ENCODE data around the gene STARD3NL. TPM values are rescaled to one million over a fixed set of nuclear protein-coding genes. Genes with fewer than 3 reads are reported as not detected.
"Not testable (repeated sequence)": the region's sequence is repeated elsewhere in the genome, so short reads cannot be mapped to it uniquely, and the experiment has no call there.

The STARD3NL gene
- total RNA-seq, 1 donor from 2014 or later = 104 TPM

DNA sequence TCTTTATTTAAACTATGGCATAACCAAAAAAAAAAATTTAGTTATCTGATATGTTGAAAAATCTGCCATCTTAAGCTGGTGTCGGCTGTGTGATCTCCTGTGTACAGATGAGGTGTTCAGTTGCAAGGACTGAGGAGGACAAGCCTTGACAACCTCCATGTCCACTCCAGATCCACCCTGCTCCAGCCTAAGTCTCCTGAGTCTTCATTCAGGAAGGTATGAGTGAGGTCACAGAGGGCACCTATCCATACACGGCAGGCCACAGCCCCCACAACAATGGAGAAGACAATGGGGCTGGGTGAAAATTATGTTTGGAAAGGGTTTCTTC lies 79.3 kb downstream of the STARD3NL start:
- FAIRE-seq (no peak), DNase-seq (ENCODE audit: low spot score in 2 of 2) (no peak)

DNA sequence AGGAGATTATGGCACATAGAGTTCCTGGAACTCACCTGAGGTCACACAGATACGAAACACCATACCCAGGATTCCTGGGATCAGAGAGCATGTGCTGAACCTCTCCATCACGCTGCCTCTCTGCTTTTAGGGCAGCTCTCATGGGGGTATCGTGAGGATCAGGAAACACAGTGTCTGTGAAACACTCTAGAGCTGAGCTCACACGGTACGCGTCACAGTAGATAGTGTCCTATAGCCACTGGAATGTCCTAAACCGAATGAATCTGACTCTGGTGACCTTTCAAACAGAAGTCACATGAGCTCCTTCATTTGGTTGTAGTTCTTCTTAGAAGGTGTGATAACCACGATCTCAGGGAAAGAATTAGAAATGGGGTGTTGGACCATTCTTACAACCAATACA lies 81.1 kb downstream of the STARD3NL start:
- not testable (repeated sequence) for FAIRE-seq; DNase-seq (ENCODE audit: low spot score in 2 of 2)

DNA sequence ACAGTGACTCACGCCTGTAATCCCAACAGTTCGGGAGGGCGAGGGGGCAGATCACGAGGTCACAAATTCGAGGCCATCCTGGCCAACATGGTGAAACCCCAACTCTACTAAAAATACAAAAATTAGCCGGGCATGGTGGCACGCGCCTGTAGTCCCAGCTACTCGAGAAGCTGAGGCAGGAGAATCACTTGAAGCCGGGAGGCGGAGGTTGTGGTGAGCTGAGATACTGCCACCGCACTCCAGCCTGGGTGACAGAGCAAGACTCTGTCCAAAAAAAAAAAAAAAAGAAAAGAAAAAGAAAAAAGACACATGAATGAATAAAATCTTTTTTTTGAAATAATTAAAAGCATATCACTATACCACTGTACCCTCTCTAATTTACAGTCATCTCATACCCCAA lies 83.6 kb downstream of the STARD3NL start:
- DNase-seq (ENCODE audit: low spot score in 2 of 2) = not testable (repeated sequence)

DNA sequence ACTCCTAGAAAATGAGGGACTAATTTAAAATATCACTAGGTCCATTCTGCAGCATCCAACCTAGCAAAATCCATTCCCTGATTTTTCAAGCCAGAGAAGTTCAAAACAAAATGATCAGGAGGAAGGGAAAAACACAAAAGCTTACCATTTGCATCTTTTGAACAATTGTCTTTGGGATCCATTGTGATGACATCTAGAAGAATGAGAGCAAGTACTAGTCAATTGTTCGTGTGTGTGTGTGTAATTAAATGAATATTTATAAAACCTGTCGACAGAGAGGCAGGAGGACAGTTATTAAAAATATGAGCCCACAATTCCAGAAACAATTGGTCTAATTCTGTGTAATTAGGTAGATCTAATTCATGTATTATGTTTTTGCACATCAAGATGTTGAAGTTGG lies 84.0 kb downstream of the STARD3NL start:
- DNase-seq (ENCODE audit: low spot score in 2 of 2); FAIRE-seq: not testable (repeated sequence)

More for the DNA sequence above, 83.6 kb downstream of the STARD3NL start:
- FAIRE-seq = not testable (repeated sequence)

DNA sequence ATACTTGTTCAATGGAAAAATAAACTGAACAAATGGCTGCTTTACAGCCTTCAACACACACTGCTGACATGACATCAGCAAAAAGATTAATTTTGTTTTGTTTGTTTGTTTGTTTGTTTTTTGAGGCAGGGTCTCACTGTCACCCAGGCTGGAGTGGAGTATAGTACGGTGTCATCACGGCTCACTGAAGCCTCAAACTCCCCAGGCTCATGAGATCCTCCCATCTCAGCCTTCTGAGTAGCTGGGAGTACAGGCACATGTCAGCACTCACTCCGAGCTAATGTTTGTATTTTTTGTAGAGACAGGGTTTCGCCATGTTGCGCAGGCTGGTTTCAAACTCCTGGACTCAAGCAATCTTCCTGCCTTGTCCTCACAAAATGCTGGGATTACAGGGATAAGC lies 84.5 kb downstream of the STARD3NL start:
- no peak for DNase-seq (ENCODE audit: low spot score in 2 of 2)
- no peak for FAIRE-seq

DNA sequence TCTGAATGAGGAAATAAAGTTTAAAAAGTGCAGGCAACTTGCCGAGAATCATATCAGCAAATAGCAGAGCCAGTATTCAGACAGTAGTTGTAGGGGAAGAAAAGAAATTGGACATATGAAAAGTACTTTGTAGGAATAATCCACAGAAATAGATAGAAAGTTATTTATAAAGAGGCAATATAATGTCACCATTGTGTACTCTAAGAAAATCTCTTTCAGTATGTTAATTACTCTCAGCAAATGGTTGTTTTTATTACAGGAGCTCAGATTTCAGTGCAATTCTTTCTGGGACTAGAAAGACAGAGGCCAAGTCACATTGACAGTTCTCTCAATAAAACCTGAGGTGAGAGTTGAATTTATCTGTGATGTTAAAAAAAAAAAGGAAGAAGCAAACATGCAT lies 85.2 kb downstream of the STARD3NL start:
- not testable (repeated sequence) for FAIRE-seq

DNA sequence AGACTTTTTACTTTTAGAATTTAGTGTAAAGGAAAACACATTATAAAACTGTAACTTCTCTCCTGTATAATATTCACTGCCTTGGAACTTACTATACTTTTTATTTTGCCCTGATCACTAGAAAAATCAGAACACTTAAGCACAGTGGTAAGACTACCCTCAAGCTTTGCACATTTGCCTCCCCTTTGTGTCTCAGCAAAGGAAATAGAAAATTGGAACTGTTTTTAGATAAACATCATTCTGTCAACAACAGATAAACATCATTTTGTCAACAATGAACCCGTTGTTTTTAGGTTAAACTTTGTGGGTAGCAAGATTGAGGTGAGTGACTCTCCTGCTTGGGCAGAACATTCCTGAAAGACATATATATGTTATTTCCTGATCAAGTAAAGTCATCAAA lies 86.6 kb downstream of the STARD3NL start:
- DNase-seq (ENCODE audit: low spot score in 2 of 2); FAIRE-seq: not testable (repeated sequence)

More for the DNA sequence above, 85.2 kb downstream of the STARD3NL start:
- DNase-seq (ENCODE audit: low spot score in 2 of 2) = not testable (repeated sequence)

DNA sequence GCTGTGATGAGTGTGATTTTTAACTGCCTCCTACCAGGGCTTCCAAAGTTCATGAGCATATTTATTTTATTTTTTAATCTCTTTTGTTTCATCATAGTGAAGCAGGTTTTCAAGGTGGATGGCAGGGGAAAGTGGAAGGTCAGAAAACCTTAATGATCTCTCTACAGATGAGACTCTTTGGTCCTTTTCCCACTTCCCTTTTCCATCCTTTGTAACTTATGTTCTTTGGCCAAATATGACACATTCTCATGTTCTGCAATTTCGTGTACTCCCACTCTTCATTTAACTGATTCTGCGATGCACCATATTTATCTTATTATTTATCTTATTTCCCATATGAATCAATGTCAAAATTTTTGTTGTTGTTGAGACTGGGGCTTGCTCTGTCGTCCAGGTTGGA lies 87.9 kb downstream of the STARD3NL start:
- not testable (repeated sequence) for FAIRE-seq; DNase-seq (ENCODE audit: low spot score in 2 of 2)

DNA sequence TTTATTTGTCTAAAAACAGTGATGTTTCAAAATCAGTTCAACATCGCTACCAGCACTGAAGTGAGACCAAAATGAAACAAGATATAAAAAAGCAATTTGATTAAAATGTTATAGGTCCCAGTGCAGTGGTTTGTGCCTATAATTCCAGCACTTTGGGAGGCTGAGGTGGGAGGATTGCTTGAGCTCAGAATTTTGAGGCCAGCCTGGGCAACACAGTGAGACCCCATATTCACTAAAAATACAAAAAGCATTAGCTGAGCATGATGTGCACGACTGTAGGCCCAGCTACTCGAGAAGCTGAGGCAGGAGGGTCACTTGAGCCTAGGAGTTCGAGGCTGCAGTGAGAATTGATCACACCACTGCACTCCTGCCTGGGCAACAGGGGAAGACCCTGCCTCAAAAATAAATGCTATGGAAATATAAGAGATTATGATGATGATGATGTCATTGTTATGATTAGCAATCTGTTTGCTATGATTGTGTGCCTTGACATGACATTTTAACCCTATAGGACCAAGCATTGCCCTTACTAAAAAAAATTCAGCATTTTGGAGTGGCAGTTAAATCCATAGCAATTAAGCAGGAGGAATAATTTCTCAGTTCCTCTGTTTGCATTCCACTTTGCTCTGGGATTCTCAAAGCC lies 91.8 kb downstream of the STARD3NL start:
- not testable (repeated sequence) for FAIRE-seq; DNase-seq (ENCODE audit: low spot score in 2 of 2)

DNA sequence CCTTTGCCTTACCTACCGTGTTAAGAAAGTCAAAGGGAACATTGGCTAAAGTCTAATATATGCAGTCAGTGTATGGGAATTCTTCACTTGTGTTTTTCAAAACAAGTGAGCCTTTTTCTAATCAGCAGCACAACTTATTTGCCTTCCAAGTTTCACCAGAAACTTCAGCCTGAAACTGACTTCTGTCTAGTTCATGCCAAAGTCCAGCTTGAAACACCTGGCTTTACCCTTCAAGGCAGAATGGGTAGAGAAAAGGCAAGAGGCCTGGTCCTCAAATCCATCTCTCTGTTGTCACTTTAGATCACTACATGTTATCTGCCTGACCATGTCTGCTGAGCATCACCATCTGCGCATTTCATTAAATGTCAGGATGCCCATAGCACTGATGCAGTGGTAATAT lies 92.4 kb downstream of the STARD3NL start:
- FAIRE-seq; DNase-seq (ENCODE audit: low spot score in 2 of 2): not testable (repeated sequence)

DNA sequence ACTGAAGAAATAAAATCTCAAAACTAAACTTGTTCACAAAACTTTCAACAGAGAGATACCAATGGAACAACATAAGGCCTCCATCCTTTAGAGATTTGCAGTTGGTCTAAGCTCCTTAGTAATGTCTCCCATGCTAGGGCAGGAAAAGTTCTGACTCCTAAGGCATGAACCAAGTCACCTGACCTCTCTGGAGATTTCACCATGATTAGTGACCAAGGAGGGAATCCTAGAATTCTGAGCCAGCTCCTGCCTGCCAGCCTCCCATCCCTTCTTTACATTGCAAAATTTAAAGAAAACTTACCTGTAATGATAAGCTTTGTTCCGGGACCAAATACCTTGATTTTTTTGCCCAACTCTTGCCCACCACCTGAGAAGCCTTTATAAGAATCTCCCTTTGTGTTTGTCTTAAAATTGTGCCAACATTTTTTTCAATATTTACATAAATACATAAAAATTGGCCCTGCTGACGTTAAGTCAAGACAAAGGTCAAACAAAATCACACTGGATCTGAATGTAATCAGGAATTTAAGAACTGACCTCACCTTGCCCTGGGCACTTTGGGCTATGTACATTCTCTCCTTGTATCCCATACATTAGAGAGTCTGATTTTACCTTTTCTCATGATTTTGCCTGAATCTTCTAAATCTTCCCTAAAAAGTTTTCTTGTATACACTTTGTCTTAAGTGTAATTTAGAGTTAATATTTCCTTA lies 95.4 kb downstream of the STARD3NL start, which contains the start of gene TARP:
TSS of gene TARP (minus strand) at position 351 of the 710 bp plus-strand sequence.
- DNase-seq (ENCODE audit: low spot score in 2 of 2) = no peak
- FAIRE-seq = no peak

DNA sequence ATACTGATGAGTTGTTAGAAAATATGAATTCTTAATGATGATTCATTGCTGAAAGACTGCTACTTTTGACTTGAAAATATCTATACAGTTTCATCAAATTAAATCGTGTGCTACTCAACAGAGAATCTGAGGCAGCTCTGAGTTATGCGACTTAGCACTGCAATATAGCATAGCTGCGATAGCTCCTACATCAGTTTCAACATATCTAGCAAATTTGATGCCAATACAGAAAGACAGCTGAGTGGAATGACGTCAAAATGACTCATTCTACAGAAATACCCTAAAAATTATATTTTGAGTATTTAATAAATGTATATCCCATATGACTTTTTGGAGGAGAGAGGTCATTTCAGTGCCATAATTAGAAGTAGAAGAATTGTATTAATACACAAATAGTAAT lies 96.4 kb downstream of the STARD3NL start:
- FAIRE-seq (no peak), DNase-seq (ENCODE audit: low spot score in 2 of 2) (no peak)

DNA sequence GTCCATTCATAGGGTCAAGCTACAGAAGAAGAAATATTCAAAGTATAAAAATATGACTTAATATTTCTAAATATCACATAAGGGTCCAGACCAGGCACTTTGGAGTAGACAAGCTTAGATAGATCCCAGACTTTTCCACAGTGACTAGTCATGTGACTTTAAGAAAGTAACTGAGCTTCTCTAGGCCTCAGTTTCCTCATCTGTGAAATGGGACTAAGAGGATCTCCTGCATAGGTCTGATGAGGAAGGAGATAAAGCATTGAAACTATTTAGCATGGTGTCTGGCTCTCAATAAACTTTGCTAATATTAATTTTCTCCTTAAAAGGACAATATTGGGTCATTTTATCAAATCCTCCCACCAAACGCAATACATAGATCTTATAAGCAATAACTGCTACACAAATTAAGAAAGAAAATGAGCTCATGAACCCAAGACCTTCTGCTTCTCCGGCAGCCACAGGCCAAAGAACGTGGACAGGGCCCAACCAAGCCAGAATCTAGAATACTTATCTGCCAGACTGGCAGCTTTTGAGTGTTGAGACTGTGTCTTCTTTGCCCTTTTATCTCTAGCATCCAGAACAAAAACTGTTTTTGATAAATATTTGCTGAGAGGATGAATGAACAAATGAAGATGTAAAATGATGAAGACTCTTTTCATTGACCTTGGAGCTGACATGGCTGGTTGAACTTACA lies 97.0 kb downstream of the STARD3NL start:
- DNase-seq (ENCODE audit: low spot score in 2 of 2) (no peak), FAIRE-seq (no peak)

DNA sequence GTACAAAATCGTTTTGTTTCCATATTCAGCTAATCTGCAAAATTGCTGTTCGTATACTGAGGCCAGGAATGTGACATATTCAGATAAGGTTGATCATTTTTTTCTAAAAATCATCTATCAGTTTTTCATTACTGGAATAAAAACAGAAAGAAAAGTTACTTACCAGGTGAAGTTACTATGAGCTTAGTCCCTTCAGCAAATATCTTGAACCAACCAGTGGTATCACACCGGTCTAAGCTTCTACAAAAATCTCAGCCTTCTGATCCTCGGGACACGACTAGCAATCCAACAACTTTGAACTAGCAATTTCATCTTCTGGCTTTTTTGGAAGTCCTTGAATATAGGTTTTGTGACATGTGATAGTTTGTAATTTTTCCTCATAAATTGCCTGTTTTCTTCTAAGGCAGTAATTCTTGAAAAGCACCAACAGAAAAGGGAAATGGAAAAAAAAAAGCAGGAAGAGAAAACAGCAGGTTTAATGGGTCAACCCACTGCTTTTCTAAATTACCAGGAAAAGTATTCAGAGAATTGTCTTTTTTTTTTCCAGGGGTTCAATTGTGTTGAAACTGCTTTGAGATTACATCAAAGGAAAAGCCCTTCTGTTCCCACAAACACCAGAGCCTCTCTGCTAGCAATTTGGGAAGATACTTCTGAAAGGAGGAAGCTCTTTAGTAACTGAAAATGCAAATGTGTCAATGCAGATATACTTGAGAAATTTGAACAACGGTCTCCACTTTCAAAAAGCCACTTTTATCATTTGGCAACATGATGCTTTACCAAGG lies 98.2 kb downstream of the STARD3NL start:
- no peak for FAIRE-seq
- DNase-seq (ENCODE audit: low spot score in 2 of 2) = no peak

DNA sequence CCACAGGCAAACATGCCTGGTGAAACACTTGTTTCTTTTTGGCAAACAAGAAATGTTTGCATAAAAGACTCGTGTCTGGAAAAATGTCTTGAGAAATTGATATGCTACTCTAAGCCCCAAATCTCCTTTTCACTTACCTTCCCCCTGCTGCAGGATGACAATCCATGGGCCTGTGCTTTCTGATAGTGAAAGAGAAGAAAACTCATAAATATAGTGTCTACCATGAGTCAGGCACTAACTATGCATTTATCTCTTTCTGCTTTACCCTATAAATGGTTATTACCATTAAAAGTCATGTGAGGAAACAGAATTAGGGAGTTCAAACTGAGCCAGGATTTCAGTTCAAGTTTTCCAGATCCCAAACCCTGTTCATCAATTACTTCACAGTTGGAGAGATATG lies 102.0 kb downstream of the STARD3NL start:
- DNase-seq (ENCODE audit: low spot score in 2 of 2) (no peak), FAIRE-seq (no peak)

Small RNA genes lying within 50 kb of the gene (small RNA-seq; reads per million reads assigned to genes)
- gene TRGJ1 (not detected), gene TRGJ2 (not detected), gene TRGJP (not detected), gene TRGJP1 (not detected), gene TRGJP2 (not detected)

All from frontal cortex (tissue), 4 donors.